Esophagus squamous epithelium (tissue), 4 donors: Measurements from ENCODE around the gene MINDY3.

ENCODE experiments used
- CTCF ChIP-seq, 6 experiments: fragments of 450-650 bp in 4 of 6; fragments of 200-600 bp in 2 of 6; sonication (generic) in 2 of 6; IDR thresholded peaks; one replicate each; pipeline ENCODE4 v1.5.1; 2016 to 2019; ENCODE audit warnings: antibody characterized with exemption in 6 of 6, mild to moderate bottlenecking in 4 of 6, moderate library complexity in 4 of 6
- POLR2A ChIP-seq, 4 donors: fragments of 450-650 bp; IDR thresholded peaks; one replicate each; pipeline ENCODE4 v1.6.1; 2017; ENCODE audit warnings: antibody characterized with exemption in 4 of 4, mild to moderate bottlenecking in 4 of 4, moderate library complexity in 3 of 4

DNA sequence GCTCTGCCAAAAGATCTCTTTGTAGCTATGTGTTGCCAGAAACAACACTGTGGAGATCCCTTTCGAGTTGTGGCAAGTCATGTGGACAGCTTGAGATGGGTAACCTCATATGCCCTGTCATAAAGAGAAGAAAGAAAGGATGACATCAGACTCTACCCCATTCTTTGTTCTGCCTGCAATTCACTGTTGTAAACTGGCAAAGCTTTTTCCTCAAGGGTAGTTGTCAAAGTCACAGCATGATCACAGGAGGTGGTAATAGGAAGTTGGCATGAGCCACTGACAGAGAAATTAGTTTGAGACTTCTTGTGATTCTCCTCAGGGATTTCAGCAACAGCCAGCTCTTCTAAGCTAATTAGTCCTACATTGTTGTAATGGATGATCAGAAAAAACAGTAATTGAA is 19.4 kb upstream of the MINDY3 start:
- TF ChIP-seq CTCF (IDR thresholded peaks at IDR 0.05) (no peak), POLR2A (IDR thresholded peaks at IDR 0.05) (no peak)
